H1 (cell line): ENCODE results near the gene SAMD14. TPM values are rescaled to one million over a fixed set of nuclear protein-coding genes. Genes with fewer than 3 reads are reported as not detected.

Experiments
- CTCF ChIA-PET: fragments of 300-600 bp; sonication (Branson Sonifier 250); formaldehyde crosslinking; loops from one replicate; lab custom pipeline; 2021; ENCODE audit not compliant: partially characterized antibody; lab: Charles Lee
- POLR2A ChIA-PET: fragments of 300-600 bp; sonication (Branson Sonifier 250); formaldehyde crosslinking; loops from one replicate; lab custom pipeline; 2021; ENCODE audit warnings: inconsistent platforms; ENCODE audit not compliant: partially characterized antibody; lab: Charles Lee
- DNase-seq, 2 experiments: peaks; one replicate each; pipeline versions ENCODE4 v3.0.0 to v3.0.0-alpha.2; 2010 to 2022; ENCODE audit warnings: low spot score in 2 of 2, low read depth in 1 of 2, mixed read lengths in 1 of 2
- FAIRE-seq: peaks from 2 replicates; lab custom pipeline; 2011; peaks lifted over from hg19 to GRCh38; lab: Jason Lieb, UNC
- H2AFZ ChIP-seq: 2 replicates; pipeline ENCODE4 v1.8.1; 2012; ENCODE audit warnings: low read length, inconsistent platforms
- H2AK5ac ChIP-seq: 2 replicates; pipeline ENCODE4 v1.6.1; 2013; ENCODE audit warnings: low read depth, low read length
- H2BK120ac ChIP-seq: replicated peaks from 2 replicates; pipeline ENCODE3; 2013; ENCODE audit warnings: low read depth, low read length, inconsistent platforms
- H2BK12ac ChIP-seq: 2 replicates; pipeline ENCODE4 v1.6.1; 2013; ENCODE audit warnings: low read depth, low read length
- H2BK15ac ChIP-seq: 2 replicates; pipeline ENCODE4 v1.6.1; 2013; ENCODE audit warnings: low read length
- H2BK20ac ChIP-seq: 2 replicates; pipeline ENCODE4 v1.6.1; 2013; ENCODE audit warnings: low read length
- H2BK5ac ChIP-seq: 2 replicates; pipeline ENCODE4 v1.6.1; 2013; ENCODE audit warnings: low read depth, low read length
- H3K14ac ChIP-seq: 2 replicates; pipeline ENCODE4 v1.6.1; 2013; ENCODE audit warnings: inconsistent platforms; ENCODE audit not compliant: insufficient read length
- H3K18ac ChIP-seq: 2 replicates; pipeline ENCODE4 v1.6.1; 2013; ENCODE audit warnings: low read length; ENCODE audit errors: extremely low read depth
- H3K23ac ChIP-seq: 2 replicates; pipeline ENCODE4 v1.6.1; 2013; ENCODE audit warnings: inconsistent platforms; ENCODE audit not compliant: insufficient read length
- H3K23me2 ChIP-seq: 2 replicates; pipeline ENCODE4 v1.6.1; 2013; ENCODE audit warnings: low read depth, low read length
- H3K27ac ChIP-seq: 2 replicates; pipeline ENCODE4 v1.6.1; 2011; ENCODE audit warnings: low read depth, low read length, inconsistent platforms
- H3K27me3 ChIP-seq, 4 experiments: replicated peaks in 1 of 4; 1 replicate in 1 of 4; 2 replicates in 3 of 4; pipeline versions ENCODE4 v1.6.1 to v1.8.1; 2011 to 2013; ENCODE audit warnings: low read length in 3 of 4, mild to moderate bottlenecking in 3 of 4, inconsistent platforms in 2 of 4, mixed read lengths in 2 of 4, moderate library complexity in 1 of 4; ENCODE audit not compliant: control insufficient read depth in 3 of 4, insufficient read depth in 3 of 4; ENCODE audit errors: extremely low read depth in 1 of 4
- H3K36me3 ChIP-seq, 4 experiments: 2 replicates each; pipeline versions ENCODE4 v1.6.1 to v1.8.1; 2011 to 2013; ENCODE audit warnings: mild to moderate bottlenecking in 4 of 4, low read length in 3 of 4, moderate library complexity in 2 of 4, control low read depth in 1 of 4, inconsistent platforms in 1 of 4; ENCODE audit not compliant: insufficient read depth in 4 of 4, control insufficient read depth in 2 of 4
- H3K4ac ChIP-seq: replicated peaks from 2 replicates; pipeline ENCODE3; 2013; ENCODE audit warnings: low read length, low read depth, mixed read lengths, inconsistent platforms; ENCODE audit not compliant: insufficient read length
- H3K4me1 ChIP-seq, 4 experiments: replicated peaks in 1 of 4; 1 replicate in 1 of 4; 2 replicates in 3 of 4; pipeline versions ENCODE4 v1.6.1 to v1.8.1; 2011 to 2013; ENCODE audit warnings: low read length in 3 of 4, inconsistent platforms in 2 of 4, mixed read lengths in 1 of 4; ENCODE audit not compliant: insufficient read depth in 4 of 4, control insufficient read depth in 3 of 4
- H3K4me2 ChIP-seq, 2 experiments: 2 replicates each; pipeline versions ENCODE4 v1.6.1 to v1.8.1; 2011 to 2013; ENCODE audit warnings: low read depth in 2 of 2, low read length in 2 of 2, control low read depth in 1 of 2, inconsistent platforms in 1 of 2, mild to moderate bottlenecking in 1 of 2; ENCODE audit not compliant: insufficient read depth in 1 of 2
- H3K4me3 ChIP-seq, 4 experiments: fragments of 200-600, 300-600 bp in 1 of 4; sonication (generic), shearing (Covaris generic), sonication (Bioruptor Twin) in 1 of 4; 2 replicates each; pipeline versions ENCODE4 v1.5.1 to v1.8.1; 2011 to 2016; ENCODE audit warnings: low read length in 4 of 4, low read depth in 3 of 4, control low read depth in 2 of 4, inconsistent platforms in 2 of 4, mild to moderate bottlenecking in 2 of 4, mixed read lengths in 1 of 4, moderate library complexity in 1 of 4; ENCODE audit not compliant: insufficient read depth in 2 of 4; ENCODE audit errors: extremely low read depth in 1 of 4
- H3K56ac ChIP-seq: replicated peaks from 2 replicates; pipeline ENCODE3; 2013; ENCODE audit warnings: low read depth, mild to moderate bottlenecking, mixed read lengths, low read length, inconsistent platforms; ENCODE audit not compliant: insufficient read length
- H3K79me1 ChIP-seq: 2 replicates; pipeline ENCODE4 v1.6.1; 2013; ENCODE audit warnings: low read depth, low read length, control low read depth
- H3K79me2 ChIP-seq, 2 experiments: 2 replicates each; pipeline versions ENCODE4 v1.6.1 to v1.8.1; 2012 to 2013; ENCODE audit warnings: low read length in 2 of 2, mild to moderate bottlenecking in 2 of 2, inconsistent platforms in 1 of 2; ENCODE audit not compliant: insufficient read depth in 2 of 2, control insufficient read depth in 1 of 2
- H3K9ac ChIP-seq, 4 experiments: replicated peaks in 1 of 4; 1 replicate in 1 of 4; 2 replicates in 3 of 4; pipeline versions ENCODE4 v1.6.1 to v1.8.1; 2011 to 2013; ENCODE audit warnings: low read depth in 3 of 4, low read length in 3 of 4, control low read depth in 2 of 4, mild to moderate bottlenecking in 2 of 4, moderate library complexity in 2 of 4, inconsistent platforms in 1 of 4; ENCODE audit errors: extremely low read depth in 1 of 4
- H3K9me3 ChIP-seq, 2 experiments: 2 replicates each; pipeline versions ENCODE4 v1.6.1 to v1.8.1; 2012 to 2013; ENCODE audit warnings: mild to moderate bottlenecking in 2 of 2, moderate library complexity in 2 of 2, control low read depth in 1 of 2, inconsistent platforms in 1 of 2, low read depth in 1 of 2, low read length in 1 of 2, mixed read lengths in 1 of 2; ENCODE audit not compliant: insufficient read depth in 2 of 2
- H4K20me1 ChIP-seq, 2 experiments: replicated peaks in 1 of 2; 2 replicates each; pipeline versions ENCODE3 to v1.8.1; 2011 to 2013; ENCODE audit warnings: inconsistent platforms in 2 of 2, low read length in 2 of 2, mild to moderate bottlenecking in 1 of 2; ENCODE audit not compliant: insufficient read depth in 2 of 2, control insufficient read depth in 1 of 2
- H4K5ac ChIP-seq: 2 replicates; pipeline ENCODE4 v1.6.1; 2013; ENCODE audit warnings: low read length, low read depth, mixed read lengths, inconsistent platforms; ENCODE audit not compliant: insufficient read length
- H4K8ac ChIP-seq: 2 replicates; pipeline ENCODE4 v1.8.0; 2013; ENCODE audit warnings: mild to moderate bottlenecking, moderate library complexity, low read length, inconsistent platforms; ENCODE audit not compliant: insufficient read depth; ENCODE audit errors: extremely low read depth
- H4K91ac ChIP-seq: replicated peaks from 2 replicates; pipeline ENCODE3; 2013; ENCODE audit warnings: low read length, mixed read lengths, inconsistent platforms; ENCODE audit not compliant: insufficient read length
- ATF3 ChIP-seq: IDR thresholded peaks from 2 replicates; pipeline ENCODE4 v1.6.1; 2011; ENCODE audit warnings: low read depth, mild to moderate bottlenecking, low read length; ENCODE audit not compliant: insufficient read depth
- BACH1 ChIP-seq: IDR thresholded peaks from 2 replicates; pipeline ENCODE4 v1.6.1; 2012; ENCODE audit warnings: low read length, improper control_type of control experiment
- BRCA1 ChIP-seq: IDR thresholded peaks from 2 replicates; pipeline ENCODE4 v1.6.1; 2012; ENCODE audit warnings: low read depth, low read length, improper control_type of control experiment
- FOSL1 ChIP-seq: IDR thresholded peaks from 2 replicates; pipeline ENCODE4 v1.6.1; 2011; ENCODE audit warnings: mild to moderate bottlenecking, low read depth, low read length, moderate library complexity; ENCODE audit not compliant: insufficient read depth
- GABPA ChIP-seq: IDR thresholded peaks from 2 replicates; pipeline ENCODE4 v1.6.1; 2011; ENCODE audit warnings: mild to moderate bottlenecking, low read length, moderate library complexity, borderline replicate concordance; ENCODE audit not compliant: insufficient read depth
- HDAC6 ChIP-seq: IDR thresholded peaks from one replicate; pipeline ENCODE4 v1.7.1; 2012; ENCODE audit warnings: low read depth, mild to moderate bottlenecking, inconsistent platforms, low read length, moderate library complexity
- JUN ChIP-seq: IDR thresholded peaks from 2 replicates; pipeline ENCODE4 v1.6.1; 2011; ENCODE audit warnings: low read depth, mild to moderate bottlenecking, improper control_type of control experiment, low read length
- NANOG ChIP-seq: IDR thresholded peaks from 2 replicates; pipeline ENCODE4 v1.6.1; 2011; ENCODE audit warnings: low read length, low read depth, mild to moderate bottlenecking, inconsistent platforms; ENCODE audit not compliant: insufficient read depth, poor library complexity, severe bottlenecking
- NRF1 ChIP-seq: IDR thresholded peaks from 2 replicates; pipeline ENCODE4 v1.6.1; 2011; ENCODE audit warnings: mild to moderate bottlenecking, low read depth, low read length, improper control_type of control experiment
- RBBP5 ChIP-seq: IDR thresholded peaks from 2 replicates; pipeline ENCODE4 v1.7.1; 2012; ENCODE audit warnings: low read depth, mild to moderate bottlenecking, inconsistent platforms, low read length, moderate library complexity, borderline replicate concordance
- SP2 ChIP-seq: IDR thresholded peaks from 2 replicates; pipeline ENCODE4 v1.6.1; 2012; ENCODE audit warnings: mild to moderate bottlenecking, low read length, inconsistent platforms
- TCF12 ChIP-seq: IDR thresholded peaks from 2 replicates; pipeline ENCODE4 v1.6.1; 2011; ENCODE audit warnings: low read depth, mild to moderate bottlenecking, low read length
- WGBS, 2 experiments: shearing (Covaris generic) in 1 of 2; methylation state at CpG; one replicate each; pipeline versions ENCODE4 v1.1.6 to v1.1.7; 2013 to 2015; ENCODE audit warnings: low lambda C conversion rate in 2 of 2, mixed read lengths in 2 of 2, inconsistent platforms in 1 of 2, low coverage in 1 of 2, missing lambda C conversion rate in 1 of 2; ENCODE audit not compliant: insufficient replicate concordance in 2 of 2, insufficient coverage in 1 of 2, insufficient read length in 1 of 2; ENCODE audit errors: extremely low coverage in 1 of 2, missing lambda C conversion rate in 1 of 2; 5-methylcytosine and 5-hydroxymethylcytosine counted together
- polyA plus RNA-seq, 7 experiments: library from polyadenylated mRNA; depleted of rRNA in 3 of 7; stranded (reverse) in 5 of 7; unstranded in 2 of 7; fragments of >200 nt in 5 of 7; fragments of 200-250 nt in 2 of 7; gene quantifications; 1 replicate in 5 of 7; 2 replicates in 1 of 7; 4 replicates in 1 of 7; pipeline versions ENCODE4 v1.2.1 to v1.2.3, GENCODE V29; 2011 to 2013; ENCODE audit warnings: missing spikeins in 2 of 7, mixed read lengths in 2 of 7
- total RNA-seq: library from RNA; stranded (reverse); fragmentation: NEBNext Ultra II Directional; extraction: Animal tissue kit (Norgen Biotek cat#: 25700); gene quantifications from 2 replicates; pipeline ENCODE4 v1.2.1, GENCODE V29; 2021
- TF ChIP-seq, protein P1 (sequence below): IDR thresholded peaks from 2 replicates; pipeline ENCODE4 v1.6.1; 2012; ENCODE audit warnings: inconsistent platforms

The SAMD14 gene
- total and polyA plus RNA-seq, 2 of the 8 experiments (the other 6 are each of a cell fraction or from before 2014, with no cell fraction given) = 5.7 to 5.8 TPM

GRCh38 chr17:50118828-50119218 lies 11.1 kb downstream of the SAMD14 start:
- H4K5ac ChIP-seq = no peak overlapping the region
- H3K79me1 ChIP-seq = no peaks in the 10 kb centered on the region
- FAIRE-seq = no peak
- no peak overlapping the region for H2AK5ac ChIP-seq
- no peak overlapping the region for H3K9ac ChIP-seq
- no peak overlapping the region for H3K27ac ChIP-seq
- no peak overlapping the region for H2AFZ ChIP-seq
- ChIA-PET CTCF (interaction anchor here (0.6 to 23.0 kb wide), 13 partner anchors 9 to 357 kb away, joined by 3 to 412 read pairs (median 4); partner anchors contain the start of genes PDK2, PPP1R9B and SGCA), POLR2A (interaction anchor here (0.6 to 1.4 kb wide), 2 partner anchors 33 to 123 kb away, joined by 3 to 4 read pairs; no protein-coding TSS in a partner anchor)
- H3K79me2 ChIP-seq = no peaks in the 10 kb centered on the region
- H4K20me1 ChIP-seq = no peaks in the 10 kb centered on the region
- H3K23me2 ChIP-seq = peaks cover 2% of the 10 kb centered on the region; the same call in 1 of the 2 replicates
- no peak overlapping the region for H2BK20ac ChIP-seq
- no peak overlapping the region for H2BK5ac ChIP-seq
- H3K27me3 ChIP-seq = peaks cover 0 to 18% (median 12%) of the 10 kb centered on the region in 4 experiments; a peak in 5 of 7 replicates
- no peak overlapping the region for H3K23ac ChIP-seq
- H3K36me3 ChIP-seq = no peaks in the 10 kb centered on the region
- no peak overlapping the region for H3K4ac ChIP-seq
- H2BK15ac ChIP-seq = no peak overlapping the region
- WGBS, 2 experiments = 93% methylated on average over 4 of the region's 4 CpGs; no CpG with 5 or more reads in 1 of the 2 experiments
- H3K4me1 ChIP-seq = peaks cover 11 to 21% (median 14%) of the 10 kb centered on the region in 4 experiments
- H2BK12ac ChIP-seq = no peak overlapping the region
- no peaks in the 10 kb centered on the region for H3K9me3 ChIP-seq
- H3K4me2 ChIP-seq = no peak overlapping the region
- no peak overlapping the region for H4K91ac ChIP-seq
- no peak for DNase-seq
- no peak overlapping the region for H2BK120ac ChIP-seq
- H4K8ac ChIP-seq = no peak overlapping the region
- H3K18ac ChIP-seq = no peak overlapping the region
- no peak overlapping the region for H3K4me3 ChIP-seq
- no peak overlapping the region for H3K14ac ChIP-seq
- H3K56ac ChIP-seq = no peak overlapping the region
- TF ChIP-seq BRCA1 (no peak), HDAC6 (no peak), TCF12 (no peak), ATF3 (no peak), GABPA (no peak), JUN (no peak), NRF1 (no peak), NANOG (no peak), RBBP5 (no peak), SP2 (no peak), FOSL1 (no peak), BACH1 (no peak)
- TF ChIP-seq, protein P1, sequence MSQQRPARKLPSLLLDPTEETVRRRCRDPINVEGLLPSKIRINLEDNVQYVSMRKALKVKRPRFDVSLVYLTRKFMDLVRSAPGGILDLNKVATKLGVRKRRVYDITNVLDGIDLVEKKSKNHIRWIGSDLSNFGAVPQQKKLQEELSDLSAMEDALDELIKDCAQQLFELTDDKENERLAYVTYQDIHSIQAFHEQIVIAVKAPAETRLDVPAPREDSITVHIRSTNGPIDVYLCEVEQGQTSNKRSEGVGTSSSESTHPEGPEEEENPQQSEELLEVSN = no peak
